RPMI8226 (cell line): ENCODE results near the gene CNTNAP2.
"Not testable (repeated sequence)": the region's sequence is repeated elsewhere in the genome, so short reads cannot be mapped to it uniquely, and the experiment has no call there.

ENCODE experiments used
- DNase-seq: peaks from one replicate; pipeline ENCODE4 v3.0.0-alpha.2; 2015

Gene CNTNAP2

GRCh38 chr7:148255333-148255732 is 2138.7 kb downstream of the CNTNAP2 start:
- DNase-seq: no peak

DNA sequence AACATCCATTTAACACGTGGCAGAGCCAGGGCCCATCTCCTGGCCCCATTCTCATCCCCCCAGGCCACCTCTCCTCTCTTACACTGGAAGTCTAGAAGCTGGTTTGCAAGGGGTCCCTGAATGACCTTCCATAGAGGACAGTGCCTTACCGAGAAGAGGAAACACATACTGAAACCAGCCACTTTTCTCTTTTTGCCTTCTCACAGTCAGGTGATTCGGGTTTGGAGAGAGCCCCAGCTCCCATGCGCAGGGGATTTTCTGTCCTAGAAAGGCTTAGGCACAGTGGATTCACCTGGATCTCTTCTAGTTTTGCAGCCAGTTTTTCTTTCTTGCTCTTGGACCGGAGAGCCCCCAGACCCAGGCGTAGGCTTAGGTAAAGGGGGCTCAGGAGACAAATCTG is 2139.8 kb downstream of the CNTNAP2 start:
- DNase-seq: no peak

DNA sequence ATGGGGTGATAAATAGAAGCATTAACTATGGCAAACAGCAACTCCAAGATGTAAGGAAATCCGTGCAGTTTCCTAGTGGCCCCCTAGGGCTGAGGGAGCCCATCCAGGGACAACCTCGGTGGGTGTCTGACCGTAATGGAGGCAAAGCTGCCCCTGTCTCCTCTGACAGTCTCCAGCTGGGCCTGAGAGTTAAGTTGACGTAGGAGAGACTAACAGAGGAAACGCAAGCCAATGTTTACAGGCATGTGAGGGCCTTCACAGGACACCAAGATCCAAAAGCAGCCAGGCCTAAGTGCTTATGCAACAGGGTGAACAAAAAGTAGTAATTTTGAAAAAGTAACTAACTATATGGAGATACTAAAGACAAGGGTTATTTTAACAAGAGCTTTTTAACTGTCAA is 2144.0 kb downstream of the CNTNAP2 start:
- no peak for DNase-seq

- no peak for DNase-seq
These were observed 2144.9 kb downstream of the CNTNAP2 start for GRCh38 chr7:148261523-148261922.

GRCh38 chr7:148261996-148262688 is 2145.5 kb downstream of the CNTNAP2 start:
- no peak for DNase-seq

DNA sequence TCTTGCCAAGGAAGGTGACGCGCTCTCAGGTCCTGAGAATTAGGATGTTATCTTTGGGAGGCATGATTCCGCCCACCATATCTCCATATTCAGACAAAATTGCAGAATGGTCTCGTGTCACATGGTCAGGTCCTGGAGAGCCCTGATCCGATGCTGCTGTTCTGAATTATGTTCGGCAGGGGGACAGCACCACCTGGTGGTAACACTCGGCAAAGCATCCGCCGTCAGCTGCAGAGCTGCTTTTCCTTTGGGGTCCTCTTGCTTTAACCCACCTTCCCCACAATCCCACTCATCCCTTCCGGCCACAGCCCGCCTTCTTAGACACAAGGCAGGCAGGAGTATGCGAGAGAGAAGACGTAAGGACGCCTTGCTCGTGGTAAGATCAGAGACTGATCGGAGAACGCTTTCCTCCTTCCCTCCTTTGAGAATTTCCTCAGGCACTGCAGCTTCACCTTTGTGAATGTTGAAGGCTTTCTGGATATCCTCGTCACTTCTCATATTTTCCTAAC is 2146.2 kb downstream of the CNTNAP2 start:
- peak; percentile 68 for DNase-seq

DNA sequence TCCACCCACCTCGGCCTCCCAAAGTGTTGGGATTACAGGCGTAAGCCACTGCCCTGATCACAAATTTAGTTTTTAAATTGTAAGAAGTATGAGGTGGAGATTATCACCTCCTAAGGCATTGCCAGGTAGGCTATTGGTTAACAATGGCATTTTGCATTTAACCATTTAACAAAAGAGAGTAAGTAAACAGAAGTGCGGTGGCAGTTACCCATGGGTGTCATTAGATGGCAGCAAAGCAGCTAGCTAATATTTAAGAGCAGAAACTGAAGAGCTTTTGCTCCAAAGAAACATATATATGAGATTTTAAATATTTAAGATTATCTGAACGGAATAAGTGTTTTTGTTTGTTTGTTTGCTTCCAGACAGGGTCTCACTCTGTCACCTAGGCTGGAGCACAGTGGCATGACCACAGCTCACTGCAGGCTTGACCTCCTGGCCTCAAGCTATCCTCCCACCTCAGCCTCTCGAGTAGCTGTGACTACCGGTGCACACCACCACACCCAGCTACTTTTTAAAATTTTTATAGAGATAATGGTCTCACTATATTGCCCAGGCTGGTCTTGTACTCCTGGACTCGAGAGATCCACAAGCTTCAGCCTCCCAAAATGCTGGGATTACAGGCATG is 2148.4 kb downstream of the CNTNAP2 start:
- peak; percentile 65 for DNase-seq

DNA sequence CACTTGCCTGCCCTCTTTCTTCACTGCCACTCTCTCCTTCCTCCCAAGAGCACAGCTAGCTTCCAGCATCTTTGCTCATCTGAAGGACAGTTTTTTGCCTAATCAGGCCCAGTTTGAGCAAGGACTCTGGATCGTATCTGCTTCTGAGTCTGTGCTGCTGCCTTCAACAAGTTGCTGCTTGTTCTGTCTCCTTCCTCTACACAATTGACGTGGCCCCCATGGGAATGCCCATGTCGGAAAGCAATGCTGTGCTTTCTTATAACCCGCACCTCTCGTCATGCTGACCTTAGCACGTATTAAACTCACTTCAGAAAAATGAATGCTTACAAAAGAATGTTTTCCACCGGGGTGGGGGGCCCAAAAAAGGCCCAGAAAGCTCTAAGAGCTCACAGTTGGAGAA is 2149.3 kb downstream of the CNTNAP2 start:
- DNase-seq: no peak

- DNase-seq: no peak
These were observed 2150.2 kb downstream of the CNTNAP2 start for GRCh38 chr7:148266795-148267194.

DNA sequence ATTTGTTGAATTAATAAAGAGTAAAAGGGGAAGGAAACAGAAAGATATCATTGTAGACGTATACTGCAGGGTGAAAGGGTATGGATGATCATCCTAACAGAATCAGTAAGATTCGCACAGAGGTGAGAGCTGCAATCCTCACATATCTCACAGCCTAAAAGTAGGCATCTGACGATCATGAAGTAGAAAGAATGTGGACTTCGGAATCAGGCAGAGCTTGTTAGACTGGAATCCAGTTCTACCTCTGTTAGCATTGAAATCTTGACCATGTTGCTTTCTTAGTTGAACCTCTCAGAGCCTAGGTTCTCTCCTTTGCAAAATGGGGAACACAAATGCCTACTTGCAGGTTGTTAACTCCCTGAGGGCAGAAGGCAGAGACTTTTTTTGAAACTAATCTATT is 2154.0 kb downstream of the CNTNAP2 start:
- no peak for DNase-seq

GRCh38 chr7:148274118-148274517 is 2157.5 kb downstream of the CNTNAP2 start:
- no peak for DNase-seq

DNA sequence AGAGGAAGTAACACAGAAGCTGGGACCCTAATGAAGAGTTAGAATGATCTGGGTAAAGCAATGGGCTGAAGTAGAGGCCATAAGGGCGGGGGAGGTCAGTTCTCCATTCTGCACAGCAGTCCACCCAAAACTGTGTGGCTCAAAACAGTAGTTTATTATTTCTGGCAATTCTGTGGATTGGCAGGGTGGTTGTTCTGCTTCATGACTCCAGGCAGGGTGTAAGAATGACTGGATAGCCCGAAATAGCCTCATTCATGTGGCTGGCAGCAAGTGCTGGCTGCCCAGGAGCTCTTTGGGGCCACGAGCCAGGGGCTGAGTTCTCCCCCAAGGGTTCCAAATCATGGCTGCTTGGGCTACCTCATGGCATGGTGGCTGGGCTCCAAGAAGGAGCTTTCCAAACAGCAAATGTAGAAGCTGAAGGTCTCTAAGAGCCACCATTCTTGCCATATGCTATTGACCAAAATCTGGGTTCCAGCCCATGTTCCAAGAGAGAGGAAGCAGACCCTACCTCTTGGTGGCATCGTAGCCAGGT is 2158.8 kb downstream of the CNTNAP2 start:
- DNase-seq: no peak

- peak; percentile 74 for DNase-seq
These were observed 2159.9 kb downstream of the CNTNAP2 start for GRCh38 chr7:148276314-148277041.

- DNase-seq: no peak
These were observed 2160.6 kb downstream of the CNTNAP2 start for GRCh38 chr7:148277042-148277660.

- DNase-seq: peak; percentile 37
These were observed 2169.5 kb downstream of the CNTNAP2 start for GRCh38 chr7:148286150-148286549.

GRCh38 chr7:148287538-148287937 is 2170.9 kb downstream of the CNTNAP2 start:
- DNase-seq: peak; percentile 46

DNA sequence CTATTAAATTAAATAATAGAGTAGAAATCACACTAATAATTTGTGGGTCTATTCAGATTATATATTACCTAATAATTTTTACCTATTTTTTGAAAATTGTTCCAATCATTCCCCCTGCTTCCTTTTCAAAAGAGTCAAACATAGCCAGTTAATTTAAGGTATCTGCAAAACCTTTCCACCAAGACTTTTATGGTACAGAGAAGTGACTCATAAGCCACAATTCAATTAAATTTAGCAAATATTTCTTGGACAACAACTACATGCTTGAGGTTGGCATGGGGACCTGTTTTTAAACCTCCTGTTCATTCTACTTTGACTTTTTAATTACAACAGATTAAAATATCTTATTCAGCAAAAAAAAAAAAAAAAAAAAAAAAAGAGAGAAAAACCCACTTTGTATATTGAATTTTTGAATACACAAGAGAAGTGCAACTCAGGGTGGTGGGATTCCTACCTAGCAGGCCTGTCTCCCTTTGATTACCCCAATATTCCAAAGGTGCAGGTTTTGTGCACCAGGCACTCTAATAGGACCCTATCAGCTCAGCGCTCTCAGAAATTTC is 2172.1 kb downstream of the CNTNAP2 start:
- DNase-seq: no peak

- peak; percentile 41 for DNase-seq
These were observed 2173.0 kb downstream of the CNTNAP2 start for GRCh38 chr7:148289630-148290029.

DNA sequence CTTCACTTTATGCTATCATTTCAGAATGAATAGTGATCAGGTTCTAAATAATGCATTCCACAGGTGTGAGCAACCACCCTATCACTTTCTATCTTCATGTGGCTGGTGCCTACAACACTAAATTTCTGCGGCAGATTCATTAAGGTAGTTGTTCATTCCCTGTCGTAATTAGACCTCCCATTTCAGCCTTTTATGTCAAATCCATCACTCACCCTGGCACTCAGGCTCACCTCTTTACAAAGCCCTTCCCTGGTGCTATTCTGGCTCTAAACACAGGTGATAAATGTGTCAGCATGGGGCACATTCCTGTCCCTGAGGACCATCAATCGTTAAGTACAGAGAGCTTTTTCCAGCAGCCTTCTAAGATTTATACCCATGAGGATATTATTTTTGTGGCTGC is 2173.9 kb downstream of the CNTNAP2 start:
- no peak for DNase-seq

DNA sequence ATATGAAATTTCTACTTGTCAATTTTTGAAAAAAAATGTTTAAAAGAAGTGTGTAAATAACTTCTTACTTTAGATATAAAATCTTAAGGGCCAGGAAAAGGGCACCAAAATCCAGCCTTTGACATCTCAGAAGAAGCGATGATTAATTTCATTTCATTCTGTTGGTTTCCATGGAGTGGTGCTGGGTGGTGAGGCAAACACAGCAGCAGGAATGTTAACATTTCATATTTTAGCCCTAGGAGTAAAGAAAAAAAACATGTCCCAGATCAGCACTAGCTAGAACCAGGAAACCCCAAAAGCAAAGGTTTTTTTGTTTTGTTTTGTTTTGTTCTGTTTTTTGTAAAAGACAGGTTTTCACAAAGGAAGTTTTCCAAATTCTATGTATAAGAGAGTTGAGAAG is 2175.2 kb downstream of the CNTNAP2 start:
- DNase-seq: no peak

DNA sequence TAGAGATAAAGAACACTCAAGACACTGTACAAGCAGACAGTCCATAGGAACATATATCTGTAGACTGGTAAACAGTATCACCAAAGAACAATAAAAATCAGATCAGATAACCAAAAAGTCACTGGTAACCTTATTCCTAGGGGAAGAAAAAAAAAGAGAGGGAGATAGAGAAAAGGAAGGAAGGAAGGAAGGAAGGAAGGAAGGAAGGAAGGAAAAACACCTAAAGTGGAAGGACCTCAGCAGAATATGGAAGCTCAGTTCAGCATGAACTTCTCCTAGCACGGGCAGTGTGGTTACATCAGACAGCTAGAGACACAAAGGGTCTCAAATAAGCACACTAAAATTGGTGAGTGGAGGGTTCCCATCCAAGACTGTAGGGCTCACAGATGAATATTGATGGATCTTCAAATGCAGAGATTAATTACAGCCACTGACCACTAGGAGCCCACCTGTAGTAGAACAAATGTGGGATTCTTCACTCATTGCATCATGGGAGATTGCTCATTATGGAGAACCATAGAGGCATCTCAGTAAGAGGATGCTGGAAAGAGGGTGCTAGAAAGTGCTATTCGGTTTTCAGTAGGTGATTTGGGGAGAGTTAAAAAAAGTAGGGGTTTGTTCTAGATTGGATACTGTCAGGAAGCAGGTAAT is 2180.5 kb downstream of the CNTNAP2 start:
- DNase-seq: no peak

DNA sequence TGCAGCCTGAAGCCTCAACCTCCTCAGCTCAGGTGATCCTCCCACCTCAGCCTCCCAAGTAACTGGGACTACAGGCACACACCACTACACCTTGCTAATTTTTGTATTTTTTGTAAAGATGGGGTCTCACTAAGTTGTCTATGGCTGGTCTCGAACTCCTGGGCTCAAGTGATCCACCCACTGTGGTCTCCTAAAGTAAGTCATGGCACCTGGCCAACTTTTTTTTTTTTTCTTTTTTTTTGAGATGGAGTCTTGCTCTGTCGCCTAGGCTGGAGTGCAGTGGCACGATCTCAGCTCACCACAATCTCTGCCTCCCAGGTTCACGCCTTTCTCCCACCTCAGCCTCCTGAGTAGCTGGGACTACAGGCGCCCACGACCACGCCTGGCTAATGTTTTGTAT is 2182.2 kb downstream of the CNTNAP2 start:
- not testable (repeated sequence) for DNase-seq
